GM19467 (cell line): ENCODE results near the gene OSTM1.

Experiments used
- ATAC-seq: cut with Tn5 transposase; IDR thresholded peaks from one replicate; pipeline ENCODE4 v1.9.1; 2021; ENCODE audit warnings: mild to moderate bottlenecking, moderate library complexity; ENCODE audit not compliant: unreplicated experiment

Gene OSTM1

GRCh38 chr6:108105571-108105970, 31.0 kb upstream of the OSTM1 start:
- ATAC-seq = no peak

GRCh38 chr6:108102965-108103364, 28.4 kb upstream of the OSTM1 start:
- ATAC-seq = no peak

DNA sequence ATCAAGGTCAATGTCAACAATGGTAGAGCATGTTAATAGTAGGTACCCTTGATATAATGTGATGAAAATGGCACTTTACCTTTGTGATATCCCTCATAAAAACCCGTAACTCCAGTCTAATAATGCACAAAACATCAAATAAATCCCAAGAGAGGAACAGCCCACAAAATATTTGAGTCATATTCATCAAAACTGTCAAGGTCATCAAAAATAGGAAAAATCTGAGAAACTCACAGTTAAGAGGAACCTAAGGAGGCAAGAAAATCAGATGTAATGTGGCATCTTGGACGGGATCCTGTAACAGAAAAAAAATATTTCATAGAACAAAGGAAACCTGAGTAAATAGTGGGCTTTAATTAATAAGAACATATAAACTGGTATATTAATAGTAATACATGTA, 25.5 kb upstream of the OSTM1 start:
- ATAC-seq = no peak

DNA sequence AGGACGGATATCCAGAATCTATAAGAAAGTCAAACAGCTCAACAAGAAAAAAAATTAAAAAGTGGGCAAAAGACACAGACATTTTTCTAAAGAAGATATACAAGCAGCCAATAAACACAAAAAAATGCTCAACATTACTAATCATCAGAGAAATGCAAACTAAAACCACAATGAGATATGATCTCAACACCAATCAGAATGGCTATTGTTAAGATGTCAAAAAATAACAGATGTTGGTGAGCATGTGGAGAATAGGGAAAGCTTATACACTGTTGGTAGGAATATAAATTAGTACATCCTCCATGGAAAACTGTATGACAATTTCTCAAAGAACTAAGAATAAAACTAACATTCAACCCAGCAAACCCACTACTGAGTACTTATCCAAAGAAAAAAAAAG, 23.3 kb upstream of the OSTM1 start:
- ATAC-seq = no peak

DNA sequence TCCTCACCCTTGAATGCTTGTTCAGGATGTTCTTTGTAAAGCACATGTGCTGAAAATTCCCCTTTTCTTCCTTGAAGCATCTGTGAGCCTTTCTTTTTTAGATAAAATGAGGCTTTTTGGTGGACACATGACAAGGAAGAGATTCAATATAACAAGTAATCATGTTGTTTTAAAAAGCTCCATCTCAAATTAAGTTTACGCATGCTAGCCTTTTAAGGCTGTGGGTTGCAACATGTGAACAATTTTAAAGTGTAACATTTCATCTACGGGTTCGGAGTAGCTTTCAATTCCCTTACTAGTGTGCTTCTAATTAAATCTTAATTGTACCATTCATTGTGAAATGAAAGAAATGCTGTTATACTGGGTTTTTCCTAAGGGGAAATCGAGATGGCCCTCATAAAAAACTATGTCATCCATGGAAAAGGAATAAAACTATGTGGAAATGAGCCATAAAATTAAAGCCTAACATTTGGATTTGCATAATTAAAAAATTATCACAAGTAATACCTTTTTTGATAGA, 19.3 kb upstream of the OSTM1 start:
- no peak for ATAC-seq

GRCh38 chr6:108091288-108091687, 16.7 kb upstream of the OSTM1 start:
- ATAC-seq = no peak

DNA sequence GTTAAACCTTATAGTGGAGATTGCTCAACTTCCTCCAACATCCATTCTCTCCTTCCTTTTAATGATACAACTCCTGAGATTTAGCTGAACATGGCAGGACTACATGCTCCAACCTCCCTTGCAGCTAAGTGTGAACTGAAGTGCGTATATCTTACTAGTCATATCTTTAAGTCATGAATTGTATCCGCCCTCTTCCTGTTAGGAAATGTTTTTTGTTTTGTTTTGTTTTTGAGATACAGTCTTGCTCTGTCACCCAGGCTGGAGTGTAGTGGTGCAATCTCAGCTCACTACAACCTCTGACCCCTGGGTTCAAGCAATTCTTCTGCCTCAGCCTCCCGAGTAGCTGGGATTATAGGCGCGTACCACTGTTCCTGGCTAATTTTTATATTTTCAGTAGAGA, 8.8 kb upstream of the OSTM1 start:
- no peak for ATAC-seq

DNA sequence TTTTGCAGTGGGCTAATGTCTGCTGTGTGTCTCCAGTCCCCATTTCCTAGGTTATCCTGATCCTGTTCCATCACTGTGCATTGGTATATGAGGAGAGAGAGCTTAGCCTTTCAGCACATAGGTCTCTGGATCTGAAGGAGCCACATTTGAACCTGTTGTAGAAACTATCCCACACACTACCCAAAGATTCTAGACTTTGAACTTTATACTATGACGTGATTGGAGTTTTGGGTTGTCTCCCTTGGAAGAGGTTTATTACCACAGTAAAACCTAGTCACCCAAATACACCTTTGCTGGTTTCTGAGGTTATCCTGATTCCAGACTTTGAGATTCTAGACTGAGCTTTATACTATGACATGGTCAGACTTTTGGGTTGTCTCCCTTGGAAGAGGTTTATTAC, 8.0 kb upstream of the OSTM1 start:
- no peak for ATAC-seq

- ATAC-seq = no peak
Observed at GRCh38 chr6:108080010-108080780, 5.7 kb upstream of the OSTM1 start.

- no peak for ATAC-seq
Observed at GRCh38 chr6:108078191-108078590, 3.6 kb upstream of the OSTM1 start.

DNA sequence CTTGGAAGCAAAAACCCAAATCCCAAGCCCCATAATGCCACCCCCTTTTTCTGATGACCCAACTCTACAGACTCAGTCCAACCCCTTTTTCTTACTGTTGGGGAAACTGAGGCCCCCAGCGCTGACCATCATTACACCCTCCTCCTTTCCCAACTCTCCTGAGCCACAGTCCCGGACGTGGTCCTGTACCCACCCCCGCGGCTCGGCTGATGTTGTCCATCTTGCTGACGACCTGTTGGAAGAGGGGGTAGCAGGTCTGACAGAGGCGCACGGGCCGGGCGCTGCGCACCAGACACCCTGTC, 533 bp downstream of the OSTM1 start:
- no peak for ATAC-seq

GRCh38 chr6:108071736-108072276, 2.7 kb downstream of the OSTM1 start:
- ATAC-seq = no peak

DNA sequence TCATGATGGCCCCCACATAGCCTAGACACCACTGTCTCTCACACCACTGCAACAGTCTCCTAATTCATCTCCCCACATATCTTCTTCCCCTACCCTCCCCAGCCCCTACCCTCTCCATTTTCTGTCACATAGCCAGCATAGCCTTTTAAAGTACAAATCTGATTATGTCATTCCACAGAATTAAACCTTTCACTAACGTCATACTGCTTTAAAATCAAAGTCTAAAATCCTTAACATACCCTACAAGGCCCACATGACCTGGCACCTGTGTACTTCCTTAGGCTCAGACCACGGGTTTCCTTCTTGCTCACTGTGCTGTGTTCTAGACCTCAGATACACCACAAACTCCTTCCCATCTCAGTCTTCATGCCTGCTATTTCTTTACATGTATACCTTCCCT, 5.9 kb downstream of the OSTM1 start:
- no peak for ATAC-seq

DNA sequence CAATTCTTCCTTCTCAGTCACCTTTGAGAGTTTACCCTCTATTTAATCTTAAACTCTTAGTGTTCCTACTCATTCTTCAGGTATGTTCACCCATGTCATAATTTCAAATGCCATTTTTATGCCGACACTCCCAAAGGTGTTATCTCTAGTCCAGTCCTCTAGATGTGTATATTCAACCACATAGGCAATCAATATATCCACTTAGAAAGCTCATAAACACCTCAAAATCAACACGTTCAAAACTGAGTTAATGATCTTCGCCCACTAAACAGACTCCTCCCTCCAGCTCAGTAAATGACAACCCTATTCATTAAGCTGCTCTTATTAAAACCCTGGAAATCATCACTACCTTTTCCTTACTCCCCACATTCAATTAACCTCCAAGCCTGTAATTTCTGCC, 6.4 kb downstream of the OSTM1 start:
- no peak for ATAC-seq

DNA sequence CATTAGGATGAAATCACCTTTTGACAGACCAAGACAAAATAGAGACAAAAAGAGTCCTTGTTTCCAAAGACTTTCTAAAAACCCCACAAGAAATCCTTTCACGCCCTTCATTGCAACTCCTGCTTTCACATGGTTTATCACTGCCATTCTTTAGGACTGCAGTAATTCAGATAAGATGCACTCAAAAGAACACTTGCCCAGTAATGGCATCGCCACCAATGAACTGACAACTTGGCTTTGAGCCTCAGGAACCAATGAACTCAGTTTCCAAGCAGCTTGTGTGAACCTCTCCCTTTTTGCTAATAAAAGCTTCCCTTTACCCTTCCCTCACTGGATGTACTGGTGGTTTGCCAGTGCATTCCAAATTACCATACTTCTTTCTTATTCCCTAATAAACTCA, 21.8 kb downstream of the OSTM1 start:
- ATAC-seq = no peak

GRCh38 chr6:108051481-108051880, 23.1 kb downstream of the OSTM1 start:
- ATAC-seq = no peak

DNA sequence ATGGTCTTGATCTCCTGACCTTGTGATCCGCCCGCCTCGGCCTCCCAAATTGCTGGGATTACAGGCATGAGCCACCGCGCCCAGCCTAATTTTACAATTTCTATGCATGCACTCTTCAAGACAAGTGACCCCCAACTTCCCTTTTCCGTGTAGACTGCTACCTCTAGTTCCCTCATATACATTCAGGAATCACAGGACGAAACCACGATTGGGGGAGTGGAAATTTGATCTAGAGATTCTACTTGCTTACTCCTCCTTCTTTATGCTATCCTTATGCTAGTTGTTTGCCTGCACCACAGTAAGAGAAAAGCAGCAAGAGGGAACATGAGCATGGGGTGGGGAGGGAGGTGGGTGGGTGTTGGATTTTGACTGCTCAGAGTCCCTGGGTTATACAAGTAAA, 34.9 kb downstream of the OSTM1 start:
- no peak for ATAC-seq

GRCh38 chr6:108036884-108037283, 37.7 kb downstream of the OSTM1 start:
- no peak for ATAC-seq

- ATAC-seq = no peak
Observed at GRCh38 chr6:108031968-108032367, 42.6 kb downstream of the OSTM1 start.

DNA sequence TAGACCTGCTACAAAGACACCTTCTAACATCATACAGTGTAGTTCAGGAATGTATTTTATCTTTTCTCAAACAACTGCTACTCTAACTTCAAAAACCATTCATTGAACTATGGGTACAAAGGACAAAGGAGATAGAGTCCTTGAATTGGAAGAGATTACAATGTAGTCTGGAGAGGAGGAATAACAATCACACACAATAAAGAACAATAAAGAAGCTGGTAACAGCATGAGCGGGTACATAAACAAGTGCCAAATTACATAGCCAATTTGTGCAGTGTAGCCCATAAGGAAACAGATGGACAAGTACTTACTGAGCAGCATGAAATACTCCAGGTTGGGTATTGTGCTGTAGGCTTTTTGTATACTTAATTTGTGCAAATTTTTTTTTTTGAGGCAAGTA, 44.3 kb downstream of the OSTM1 start:
- ATAC-seq = no peak

- no peak for ATAC-seq
Observed at GRCh38 chr6:108029226-108029921, 45.2 kb downstream of the OSTM1 start.

- no peak for ATAC-seq
Observed at GRCh38 chr6:108027594-108027993, 46.9 kb downstream of the OSTM1 start.
